Epidermal melanocyte (primary cell): ENCODE data around the gene TYMP.

ENCODE experiments used
- DNase-seq: peaks from one replicate; pipeline ENCODE4 v3.0.0; 2011; ENCODE audit warnings: low spot score; ENCODE audit not compliant: insufficient read length

Gene TYMP

DNA sequence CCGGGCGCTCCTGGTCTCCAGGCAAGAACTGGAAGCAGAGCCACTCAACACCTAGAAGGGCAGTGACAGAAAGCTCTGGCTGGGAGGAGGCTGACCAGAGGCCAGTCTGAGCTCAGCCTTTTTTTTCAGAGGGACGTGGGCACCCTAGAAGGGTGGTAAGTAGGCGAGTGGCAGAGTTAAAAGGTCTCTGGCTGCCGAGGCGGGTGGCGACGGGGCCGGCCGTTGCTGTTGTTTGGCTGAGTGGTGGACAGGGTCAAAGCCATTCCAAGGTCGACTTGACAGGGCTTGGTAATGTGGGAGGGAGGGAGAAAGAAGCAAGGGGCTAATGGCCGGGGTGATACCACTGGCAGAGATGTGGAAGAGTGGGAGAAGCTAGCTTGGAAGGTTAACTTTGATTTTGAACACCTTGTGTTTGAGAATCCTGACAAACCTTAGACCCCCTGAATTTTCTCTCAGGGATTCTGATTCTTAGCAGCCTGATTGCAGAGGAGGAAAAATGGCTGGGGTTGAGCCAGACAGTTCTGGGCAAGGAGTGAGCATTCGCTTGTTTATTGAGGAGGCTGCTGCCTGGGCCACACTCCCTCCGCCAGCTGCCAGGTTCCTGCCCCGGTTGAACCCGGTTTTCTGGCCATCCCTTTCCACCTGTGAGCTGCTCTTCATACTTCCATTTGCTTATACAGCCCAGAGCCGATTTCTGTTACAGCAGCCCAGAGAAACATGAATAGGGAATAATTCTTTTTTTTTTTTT is 33.8 kb upstream of the TYMP start:
- no peak for DNase-seq

DNA sequence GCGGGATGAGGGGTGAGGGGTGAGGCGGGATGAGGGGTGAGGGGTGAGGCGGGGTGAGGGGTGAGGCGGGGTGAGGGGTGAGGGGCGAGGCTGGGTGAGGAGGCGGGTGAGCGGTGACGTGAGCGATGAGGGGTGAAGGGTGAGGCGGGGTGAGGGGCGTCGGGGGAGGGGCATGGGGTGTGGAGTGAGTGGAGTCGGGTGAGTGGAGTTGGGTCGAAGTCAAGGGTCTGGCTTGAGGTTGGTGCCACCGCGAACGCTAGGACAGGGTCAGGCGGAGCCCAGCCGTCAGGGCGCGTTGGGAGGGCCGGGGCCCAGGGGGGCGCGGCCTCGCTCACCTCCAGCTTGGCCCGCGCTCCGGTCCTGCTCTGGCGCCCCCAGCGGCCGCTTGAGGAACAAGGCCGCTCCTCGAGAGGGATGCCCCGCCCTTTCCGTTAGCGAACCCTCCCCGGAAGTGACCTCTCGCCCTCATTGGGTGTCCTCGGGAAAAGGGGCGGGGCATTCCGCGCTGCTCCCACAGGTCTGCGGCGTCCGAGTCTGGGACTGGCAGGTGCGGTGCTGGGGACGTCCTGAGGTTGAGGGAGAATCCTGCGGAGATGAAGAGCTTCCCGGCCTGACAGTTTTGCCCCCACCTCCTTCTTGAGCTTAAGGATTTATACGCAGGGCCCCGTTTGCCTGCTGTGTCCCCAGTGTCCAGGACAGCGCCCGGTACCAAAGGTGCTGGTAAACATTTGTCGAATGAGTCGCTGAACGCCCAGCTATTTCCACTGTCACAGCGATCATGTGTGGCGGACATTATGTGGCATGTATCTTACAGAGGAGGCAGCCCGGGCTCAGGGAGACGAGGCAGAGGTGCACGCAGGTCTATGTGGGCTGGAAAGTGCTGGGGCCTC is 33.0 kb upstream of the TYMP start, which contains the start of gene SYCE3:
SYCE3 (minus strand) TSS at position 397 of the 890 bp plus-strand sequence. CDS start 6,514 bp downstream, outside the sequence.
- DNase-seq = peak; percentile 94

DNA sequence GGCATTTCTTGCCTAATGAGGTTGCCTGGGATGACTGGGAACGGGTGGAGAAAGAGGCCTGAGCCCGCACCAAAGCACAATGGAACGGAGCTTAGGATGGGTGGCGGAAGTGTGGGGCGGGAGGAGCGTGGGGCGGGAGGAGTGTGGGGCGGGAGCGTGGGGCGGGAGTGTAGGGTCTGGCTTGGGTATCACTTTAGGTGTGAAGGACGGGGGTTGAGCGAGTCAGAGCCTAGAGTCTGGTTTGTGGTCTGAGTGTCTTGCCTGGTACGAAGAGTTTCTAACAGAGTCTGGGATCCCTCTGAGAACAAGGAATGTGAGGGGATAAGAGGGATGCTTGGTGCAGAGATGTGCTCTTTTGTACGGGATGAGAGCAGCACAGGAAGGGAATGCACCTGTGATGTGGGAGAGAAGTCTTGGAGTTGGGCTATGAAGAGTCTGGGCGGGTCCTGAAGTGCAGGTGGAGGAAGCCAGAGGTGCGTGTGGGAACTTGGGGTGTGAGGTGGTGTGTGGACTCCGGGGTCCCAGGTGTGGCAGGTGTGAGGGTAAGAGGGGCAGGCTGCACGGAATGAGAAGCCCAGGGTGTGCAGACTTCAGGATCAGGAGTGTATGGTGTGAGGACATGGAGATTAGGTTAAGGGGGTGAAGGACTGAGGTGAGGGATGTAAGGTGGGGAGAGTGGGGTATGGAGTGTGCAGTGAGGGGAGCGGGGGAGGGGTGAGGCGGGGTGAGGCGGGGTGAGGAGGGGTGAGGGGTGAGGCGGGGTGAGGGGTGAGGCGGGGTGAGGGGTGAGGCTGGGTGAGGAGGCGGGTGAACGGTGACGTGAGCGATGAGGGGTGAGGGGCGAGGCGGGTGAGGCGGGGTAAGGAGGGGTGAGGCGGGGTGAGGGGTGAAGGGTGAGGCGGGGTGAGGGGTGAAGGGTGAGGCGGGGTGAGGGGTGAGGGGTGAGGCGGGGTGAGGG is 31.9 kb upstream of the TYMP start:
- DNase-seq = no peak

DNA sequence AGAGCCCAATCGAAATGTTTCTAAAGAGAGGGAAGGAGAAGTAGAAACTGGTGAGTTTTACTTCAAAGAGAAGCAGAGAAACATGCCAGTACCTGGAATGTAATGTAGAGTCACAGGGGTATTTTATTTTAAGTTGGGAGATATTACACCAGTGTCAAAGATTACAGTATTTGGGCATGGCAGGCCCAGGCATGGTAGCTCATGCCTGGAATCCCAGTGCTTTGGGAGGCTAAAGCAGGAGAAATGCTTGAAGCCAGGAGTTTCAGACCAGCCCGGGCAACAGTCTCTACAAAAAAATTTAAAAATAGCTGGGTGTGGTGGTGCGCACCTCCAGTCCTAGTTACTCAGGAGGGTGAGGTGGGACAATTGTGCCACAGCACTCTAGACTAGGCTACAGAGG is 30.2 kb upstream of the TYMP start:
- no peak for DNase-seq

DNA sequence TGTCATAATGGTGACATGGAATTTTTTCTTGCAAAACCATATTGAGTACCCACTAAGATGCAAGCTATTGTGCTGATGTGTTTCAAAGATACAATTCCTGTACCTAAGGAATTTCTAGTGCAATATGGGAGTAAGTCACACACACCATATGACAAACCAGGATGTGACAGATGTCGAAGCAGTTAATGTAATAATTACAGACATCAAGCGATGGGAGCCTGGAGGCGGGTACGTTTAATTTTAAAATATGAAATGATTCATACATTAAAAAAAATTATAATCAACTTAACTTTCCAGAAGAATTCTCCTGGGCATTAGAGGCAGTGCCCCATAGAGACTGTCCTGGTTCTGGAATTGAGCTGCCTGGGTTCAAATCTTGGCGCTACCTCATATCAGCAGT is 26.9 kb upstream of the TYMP start:
- no peak for DNase-seq

DNA sequence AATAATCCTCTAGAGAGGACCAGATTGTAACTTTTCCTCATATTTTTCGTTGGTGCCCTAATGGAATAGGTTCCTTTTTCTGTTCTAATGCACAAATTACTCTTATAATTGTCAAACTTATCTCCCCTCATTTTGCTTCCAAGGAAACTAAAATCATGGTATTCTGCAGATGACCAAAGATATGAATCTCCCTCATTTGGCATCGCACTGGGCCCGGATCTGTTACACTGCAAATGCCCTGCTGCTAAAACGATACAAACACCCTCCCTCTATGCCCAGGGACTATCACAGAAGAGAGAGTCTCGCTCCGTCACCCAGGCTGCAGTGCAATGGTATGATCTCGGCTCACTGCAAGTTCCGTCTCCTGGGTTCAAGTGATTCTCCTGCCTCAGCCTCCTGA is 23.5 kb upstream of the TYMP start:
- DNase-seq = no peak

DNA sequence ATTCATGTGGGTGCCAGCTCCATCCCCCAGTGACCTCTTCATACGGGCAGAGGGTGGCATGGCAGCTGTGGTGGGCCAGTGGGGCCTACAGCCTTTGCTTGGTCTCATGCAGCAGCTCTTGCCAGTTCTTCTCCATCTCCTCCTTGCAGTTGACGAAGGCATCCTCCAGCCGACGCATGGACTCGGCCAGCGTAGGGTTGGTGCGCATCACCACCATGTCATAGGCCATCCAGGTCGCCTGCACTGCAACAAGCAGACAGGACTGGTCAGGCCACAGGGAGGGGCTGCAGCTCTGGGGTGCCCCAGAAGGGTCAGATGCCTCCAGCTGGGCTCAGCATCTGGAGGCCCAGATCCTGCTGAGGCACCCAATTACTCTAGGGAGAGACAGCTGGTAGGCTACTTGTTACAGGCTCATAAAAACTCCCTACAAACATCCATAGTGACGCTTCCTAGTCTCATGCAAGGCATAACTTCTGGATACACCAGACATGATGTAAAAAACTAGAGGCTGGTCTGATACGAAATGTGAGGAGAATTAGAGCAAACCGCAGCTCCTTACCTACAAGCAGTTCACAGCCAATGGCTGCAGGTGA is 21.4 kb upstream of the TYMP start:
- DNase-seq = no peak

DNA sequence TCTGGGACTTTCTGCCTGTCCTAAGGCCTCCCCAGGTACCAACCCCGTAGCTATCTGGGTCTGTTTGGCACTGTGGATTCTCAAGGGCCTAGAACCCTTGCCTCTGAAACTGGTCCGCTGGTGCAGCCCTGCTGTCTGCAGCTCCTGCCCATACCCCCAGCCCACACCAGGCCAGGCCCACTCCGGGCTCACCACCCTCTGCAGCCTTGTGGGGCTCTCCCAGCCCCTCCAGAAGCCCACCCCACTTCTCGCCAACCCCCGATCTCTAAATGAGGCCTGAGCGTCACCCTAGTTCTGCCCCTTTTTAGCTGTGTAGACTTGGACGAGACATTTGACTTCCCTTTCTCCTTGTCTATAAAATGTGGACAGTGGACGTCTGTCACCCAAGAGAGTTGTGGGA is 20.6 kb upstream of the TYMP start:
- no peak for DNase-seq

DNA sequence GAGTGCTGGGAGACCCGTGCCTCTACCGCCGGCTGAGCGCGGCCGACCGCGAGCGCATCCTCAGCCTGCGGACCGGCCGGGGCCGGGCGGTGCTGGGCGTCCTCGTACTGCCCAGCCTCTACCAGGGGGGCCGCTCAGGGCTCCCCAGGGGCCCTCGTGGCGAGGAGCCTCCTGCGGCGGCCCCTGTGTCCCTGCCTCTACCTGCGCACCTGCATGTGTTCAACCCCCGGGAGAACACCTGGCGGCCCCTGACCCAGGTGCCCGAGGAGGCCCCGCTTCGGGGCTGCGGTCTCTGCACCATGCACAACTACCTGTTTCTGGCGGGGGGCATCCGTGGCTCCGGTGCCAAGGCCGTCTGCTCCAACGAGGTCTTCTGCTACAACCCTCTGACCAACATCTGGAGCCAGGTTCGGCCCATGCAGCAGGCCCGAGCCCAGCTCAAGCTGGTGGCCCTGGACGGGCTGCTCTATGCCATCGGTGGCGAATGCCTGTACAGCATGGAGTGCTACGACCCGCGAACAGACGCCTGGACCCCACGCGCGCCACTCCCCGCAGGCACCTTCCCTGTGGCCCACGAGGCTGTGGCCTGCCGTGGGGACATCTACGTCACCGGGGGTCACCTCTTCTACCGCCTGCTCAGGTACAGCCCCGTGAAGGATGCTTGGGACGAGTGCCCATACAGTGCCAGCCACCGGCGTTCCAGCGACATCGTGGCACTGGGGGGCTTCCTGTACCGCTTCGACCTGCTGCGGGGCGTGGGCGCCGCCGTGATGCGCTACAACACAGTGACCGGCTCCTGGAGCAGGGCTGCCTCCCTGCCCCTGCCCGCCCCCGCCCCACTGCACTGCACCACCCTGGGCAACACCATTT is 19.3 kb upstream of the TYMP start:
- DNase-seq = no peak

DNA sequence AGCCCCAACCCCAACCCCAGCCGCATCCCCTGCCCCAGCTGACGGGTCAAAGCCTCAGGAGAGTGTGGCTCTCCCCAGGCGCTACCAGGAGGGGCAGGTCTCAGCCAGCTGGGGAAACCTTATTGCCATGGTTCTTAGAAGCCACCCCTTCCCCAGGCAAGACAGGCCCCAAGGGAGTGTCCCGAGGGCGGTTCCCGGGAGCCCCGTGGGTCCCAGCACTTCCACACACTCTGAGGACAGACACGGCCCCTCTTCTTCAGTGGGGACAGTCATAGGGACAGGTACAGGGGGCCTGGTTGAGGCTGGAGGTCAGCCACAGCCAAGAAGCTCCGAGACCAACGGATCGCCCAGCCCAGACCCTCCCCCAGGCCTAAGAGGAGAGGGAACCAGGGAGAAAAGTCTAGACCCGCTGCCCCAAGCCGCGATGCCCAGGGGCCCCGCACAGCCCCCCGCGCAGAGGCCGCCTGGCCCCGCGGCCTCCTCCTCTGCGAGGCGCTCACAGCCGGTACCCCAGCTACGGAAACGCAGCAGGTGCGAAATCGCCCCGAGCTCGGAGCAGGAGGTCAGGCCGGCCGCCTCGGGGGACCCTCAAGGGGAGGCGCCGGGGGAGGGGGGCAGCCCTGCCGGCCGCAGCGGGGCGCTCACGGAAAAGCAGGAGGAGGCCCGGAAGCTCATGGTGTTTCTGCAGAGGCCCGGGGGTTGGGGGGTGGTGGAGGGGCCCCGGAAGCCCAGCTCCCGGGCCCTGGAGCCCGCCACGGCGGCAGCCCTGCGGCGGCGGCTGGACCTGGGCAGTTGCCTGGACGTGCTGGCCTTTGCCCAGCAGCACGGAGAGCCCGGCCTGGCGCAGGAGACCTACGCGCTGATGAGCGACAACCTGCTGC is 18.5 kb upstream of the TYMP start:
- peak; percentile 24 for DNase-seq

DNA sequence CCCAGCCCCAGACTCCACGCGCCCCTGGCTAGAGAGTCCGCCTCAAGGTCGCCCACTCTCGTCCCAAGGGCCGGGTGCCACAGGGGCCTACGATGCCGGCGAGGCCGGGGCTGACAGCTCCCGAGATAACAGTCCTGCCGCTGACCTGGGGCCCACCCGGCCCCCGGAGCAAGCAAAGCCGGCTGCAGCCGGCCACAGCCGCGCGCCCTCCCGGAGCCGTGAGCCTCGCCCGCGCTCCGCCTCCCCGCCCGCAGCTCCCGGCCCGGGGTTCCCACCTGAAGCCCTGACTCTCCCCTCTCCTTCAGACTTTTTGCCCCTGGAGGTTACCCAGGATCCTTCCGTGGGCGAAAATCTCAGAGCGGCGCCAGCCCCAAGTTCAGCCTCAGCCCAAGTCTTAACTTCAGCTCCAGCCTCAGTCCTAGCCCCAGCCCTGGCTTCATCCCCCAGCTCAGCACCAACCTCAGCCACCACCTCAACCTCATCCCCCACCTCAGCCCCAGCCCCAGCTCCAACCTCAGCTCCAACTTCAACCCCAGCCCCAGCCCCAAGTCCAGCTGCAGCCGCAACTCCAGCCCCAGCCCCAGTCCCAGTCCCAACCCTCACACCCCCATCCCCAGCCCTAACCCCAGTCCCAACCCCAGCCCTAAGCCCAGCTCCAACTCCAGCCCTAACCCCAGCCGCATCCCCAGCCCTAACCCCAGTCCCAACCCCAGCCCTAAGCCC is 17.6 kb upstream of the TYMP start:
- DNase-seq = no peak

DNA sequence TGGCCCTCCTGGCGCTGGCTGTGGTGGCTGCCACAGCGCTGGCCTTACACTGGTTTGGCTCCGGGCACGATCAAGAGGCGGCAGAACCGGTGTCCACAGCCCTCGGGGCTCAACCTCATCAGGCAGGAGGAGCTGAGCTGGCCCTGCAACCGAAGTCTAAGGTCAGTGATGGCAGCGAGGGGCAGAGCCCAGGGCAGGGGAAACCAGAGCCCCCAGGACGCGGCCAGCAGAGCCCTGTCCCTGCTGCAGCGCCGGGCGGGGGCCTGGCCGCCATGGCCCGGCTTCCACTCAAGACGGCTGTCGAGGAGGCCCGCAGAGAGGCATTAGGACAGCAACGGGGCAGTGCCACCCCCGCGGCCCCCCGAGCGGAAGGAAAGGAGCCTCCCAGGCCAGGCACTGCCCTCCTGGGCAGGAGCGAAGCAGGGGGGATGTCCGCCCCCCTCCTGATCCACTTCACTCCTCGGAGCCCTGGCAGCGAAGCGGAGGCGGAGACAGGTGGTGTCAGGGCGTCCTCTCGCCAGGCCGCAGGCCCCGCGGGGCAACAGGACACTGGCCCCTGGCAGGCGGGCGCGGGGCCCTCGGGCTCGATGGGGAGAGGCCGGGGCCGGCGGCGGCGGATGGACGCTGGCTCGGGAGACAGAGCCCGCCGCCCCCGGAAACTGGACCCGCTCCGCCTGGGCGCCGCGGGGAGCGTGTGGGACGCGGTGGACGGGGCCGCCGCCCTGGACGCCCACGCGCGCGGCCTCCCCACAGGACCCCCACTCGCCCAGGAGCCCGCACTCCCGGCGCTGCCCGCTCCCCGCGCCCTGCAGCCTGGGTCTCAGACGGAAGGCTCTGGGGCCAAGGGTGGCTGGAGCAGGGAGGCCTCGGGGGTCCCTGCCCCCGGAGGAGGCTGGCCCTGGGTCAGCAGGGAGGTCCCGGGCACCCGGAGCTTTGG is 16.8 kb upstream of the TYMP start:
- DNase-seq = no peak

DNA sequence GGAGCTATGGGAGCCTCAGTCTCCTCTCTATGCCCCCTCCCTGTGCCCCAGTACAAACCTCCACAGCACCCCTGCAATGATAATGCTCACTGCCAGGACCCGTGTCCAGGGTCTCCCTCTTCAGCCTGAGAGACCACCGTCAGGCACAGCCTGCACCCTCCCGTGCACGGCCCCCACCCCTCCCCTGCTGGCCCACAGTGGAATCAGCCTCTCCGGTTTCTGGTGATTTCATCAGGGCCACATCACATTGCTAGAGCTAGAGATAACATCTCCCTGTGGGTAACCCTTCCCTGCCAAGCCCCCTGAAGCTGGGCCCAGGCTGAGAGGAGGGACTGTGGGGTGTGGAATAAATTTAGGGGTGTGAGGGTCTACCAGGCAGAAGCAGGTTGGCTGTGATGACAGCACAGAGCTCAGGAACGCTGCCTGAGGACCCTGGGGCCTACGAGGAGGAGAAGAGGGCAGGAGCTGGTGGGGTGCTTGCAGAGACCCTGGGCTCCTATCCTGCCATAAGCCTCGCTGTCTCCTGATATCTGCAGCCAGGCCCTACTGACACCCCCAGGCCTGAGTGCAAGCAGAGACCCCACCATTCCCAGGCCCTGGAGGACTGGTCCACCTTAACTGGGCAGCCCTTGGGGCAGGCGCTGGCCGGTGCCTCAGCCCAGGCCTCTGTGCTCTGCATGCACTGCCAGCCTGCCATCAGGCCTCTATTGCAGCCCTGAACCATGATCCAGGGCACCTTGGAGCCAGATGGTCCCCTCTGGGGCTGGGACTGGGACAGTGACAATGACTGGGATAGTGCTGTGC is 15.9 kb upstream of the TYMP start, which contains the start of gene KLHDC7B:
KLHDC7B (plus strand) TSS at position 378 of the 804 bp plus-strand sequence; CDS start at position 723, 345 bp downstream.
- DNase-seq = peak; percentile 18

DNA sequence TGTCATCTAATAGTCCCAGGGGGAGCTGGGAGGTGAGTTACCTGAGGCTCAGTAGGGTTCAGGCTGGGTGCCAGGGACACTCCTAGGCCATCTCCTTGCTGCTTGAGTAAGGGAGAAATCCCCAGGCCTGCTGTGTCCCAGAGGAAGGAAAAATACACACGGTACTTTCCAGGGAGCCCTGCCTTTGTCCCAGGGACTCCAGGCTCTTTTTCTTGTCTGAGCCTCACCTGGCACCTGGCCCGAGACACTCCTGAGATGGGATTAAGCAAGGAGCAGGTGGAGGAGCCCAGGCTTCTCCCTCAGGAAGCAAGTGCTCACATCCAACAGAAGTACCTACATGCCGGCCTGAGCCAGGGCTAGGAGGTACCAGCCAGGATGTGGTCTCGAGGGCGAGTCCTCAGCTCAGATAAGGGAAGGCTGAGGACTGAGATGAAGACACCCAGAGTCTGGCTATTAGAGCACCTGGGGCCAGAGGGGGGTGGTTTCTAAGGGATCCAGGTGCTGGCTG is 15.0 kb upstream of the TYMP start:
- DNase-seq = no peak

DNA sequence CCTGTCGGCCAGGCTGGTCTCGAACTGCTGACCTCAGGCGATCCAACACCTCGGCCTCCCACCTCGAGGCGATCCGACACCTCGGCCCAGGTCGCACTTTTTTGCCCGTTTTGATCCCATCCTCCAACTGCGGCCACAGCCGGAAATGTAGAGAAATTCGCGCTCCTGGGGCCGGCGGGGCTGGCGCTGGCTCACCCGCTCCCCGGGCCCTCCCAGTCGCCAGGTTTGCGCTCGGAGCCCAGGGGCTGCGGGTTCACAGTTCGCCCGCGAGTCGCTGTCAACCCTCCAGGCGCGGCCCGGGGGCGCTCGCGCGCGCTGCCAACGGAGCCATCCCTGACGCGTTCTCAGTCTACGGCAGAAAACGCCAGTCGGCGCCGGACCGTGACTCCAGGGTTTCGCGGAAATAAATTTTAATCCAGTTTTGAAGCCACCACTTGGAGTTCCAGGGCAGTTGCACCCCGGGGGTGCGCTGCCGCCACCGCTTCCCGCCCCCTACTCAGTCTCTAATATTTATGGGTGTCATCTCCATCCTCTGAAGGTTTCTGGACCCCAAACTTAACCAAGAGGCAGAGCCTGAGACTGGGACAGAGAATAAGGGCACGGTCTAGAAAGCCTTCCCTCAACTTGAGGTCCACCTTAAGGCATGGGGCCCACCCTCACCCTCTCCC is 14.4 kb upstream of the TYMP start:
- DNase-seq = peak; percentile 77
